Measurements from ENCODE around the gene LAX1.
"Not testable (repeated sequence)": the region's sequence is repeated elsewhere in the genome, so short reads cannot be mapped to it uniquely, and the experiment has no call there.

Gene LAX1

GRCh38 chr1:203765029-203765837 is at the start of gene LAX1:
Gene LAX1 (plus strand): TSS chr1:203765183. CDS start chr1:203765566, 383 bp downstream.
- no peak for DNase-seq

- DNase-seq: no peak
Measured at GRCh38 chr1:203717120-203717519, 47.9 kb upstream of the LAX1 start.

- DNase-seq: no peak
Measured at GRCh38 chr1:203720242-203720641, 44.7 kb upstream of the LAX1 start.

GRCh38 chr1:203722909-203723308 is 42.1 kb upstream of the LAX1 start:
- no peak for DNase-seq

GRCh38 chr1:203726417-203726867 is 38.5 kb upstream of the LAX1 start:
- no peak for DNase-seq

GRCh38 chr1:203733009-203733863 is 31.7 kb upstream of the LAX1 start:
- DNase-seq: no peak

GRCh38 chr1:203742436-203742835 is 22.5 kb upstream of the LAX1 start:
- no peak for DNase-seq

- DNase-seq: no peak
Measured at GRCh38 chr1:203743091-203743571, 21.9 kb upstream of the LAX1 start.

- DNase-seq: no peak
Measured at GRCh38 chr1:203744075-203744972, 20.7 kb upstream of the LAX1 start.

GRCh38 chr1:203746281-203746680 is 18.7 kb upstream of the LAX1 start:
- DNase-seq: no peak

- no peak for DNase-seq
Measured at GRCh38 chr1:203751051-203751450, 13.9 kb upstream of the LAX1 start.

- not testable (repeated sequence) for DNase-seq
Measured at GRCh38 chr1:203751618-203752361, 13.2 kb upstream of the LAX1 start.

- no peak for DNase-seq
Measured at GRCh38 chr1:203754455-203754864, 10.5 kb upstream of the LAX1 start.

- DNase-seq: no peak
Measured at GRCh38 chr1:203756036-203756435, 8.9 kb upstream of the LAX1 start.

- not testable (repeated sequence) for DNase-seq
Measured at GRCh38 chr1:203758749-203759148, 6.2 kb upstream of the LAX1 start.

- DNase-seq: no peak
Measured at GRCh38 chr1:203760506-203760905, 4.5 kb upstream of the LAX1 start.

GRCh38 chr1:203761958-203762357 is 3.0 kb upstream of the LAX1 start:
- not testable (repeated sequence) for DNase-seq

- no peak for DNase-seq
Measured at GRCh38 chr1:203763505-203763904, 1.5 kb upstream of the LAX1 start.

GRCh38 chr1:203764105-203765028 is 616 bp upstream of the LAX1 start:
- DNase-seq: no peak

- DNase-seq: no peak
Measured at GRCh38 chr1:203768256-203768655, 3.3 kb downstream of the LAX1 start.
